HUES6 (cell line): ENCODE results near the gene RAB26.
"Not testable (repeated sequence)": the region's sequence is repeated elsewhere in the genome, so short reads cannot be mapped to it uniquely, and the experiment has no call there.

Experiments used
- H3K27ac ChIP-seq: 2 replicates; pipeline ENCODE4 v1.7.0; 2013; ENCODE audit warnings: low read depth, mild to moderate bottlenecking, low read length, inconsistent platforms
- H3K27me3 ChIP-seq: 2 replicates; pipeline ENCODE4 v1.6.1; 2013; ENCODE audit warnings: low read length; ENCODE audit not compliant: control insufficient read depth, insufficient read depth
- H3K36me3 ChIP-seq: 2 replicates; pipeline ENCODE4 v1.6.1; 2013; ENCODE audit warnings: low read length; ENCODE audit not compliant: control insufficient read depth, insufficient read depth
- H3K4me1 ChIP-seq: 2 replicates; pipeline ENCODE4 v1.6.1; 2013; ENCODE audit warnings: low read length; ENCODE audit not compliant: control insufficient read depth, insufficient read depth
- H3K4me3 ChIP-seq: 2 replicates; pipeline ENCODE4 v1.5.1; 2013; ENCODE audit warnings: low read depth, low read length
- H3K9ac ChIP-seq: one replicate; pipeline ENCODE4 v1.6.1; 2013; ENCODE audit warnings: mild to moderate bottlenecking, low read length
- H3K9me3 ChIP-seq: 2 replicates; pipeline ENCODE4 v1.6.1; 2013; ENCODE audit warnings: low read depth, low read length; ENCODE audit not compliant: control insufficient read depth, insufficient read depth

Gene RAB26, protein sequence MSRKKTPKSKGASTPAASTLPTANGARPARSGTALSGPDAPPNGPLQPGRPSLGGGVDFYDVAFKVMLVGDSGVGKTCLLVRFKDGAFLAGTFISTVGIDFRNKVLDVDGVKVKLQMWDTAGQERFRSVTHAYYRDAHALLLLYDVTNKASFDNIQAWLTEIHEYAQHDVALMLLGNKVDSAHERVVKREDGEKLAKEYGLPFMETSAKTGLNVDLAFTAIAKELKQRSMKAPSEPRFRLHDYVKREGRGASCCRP

DNA sequence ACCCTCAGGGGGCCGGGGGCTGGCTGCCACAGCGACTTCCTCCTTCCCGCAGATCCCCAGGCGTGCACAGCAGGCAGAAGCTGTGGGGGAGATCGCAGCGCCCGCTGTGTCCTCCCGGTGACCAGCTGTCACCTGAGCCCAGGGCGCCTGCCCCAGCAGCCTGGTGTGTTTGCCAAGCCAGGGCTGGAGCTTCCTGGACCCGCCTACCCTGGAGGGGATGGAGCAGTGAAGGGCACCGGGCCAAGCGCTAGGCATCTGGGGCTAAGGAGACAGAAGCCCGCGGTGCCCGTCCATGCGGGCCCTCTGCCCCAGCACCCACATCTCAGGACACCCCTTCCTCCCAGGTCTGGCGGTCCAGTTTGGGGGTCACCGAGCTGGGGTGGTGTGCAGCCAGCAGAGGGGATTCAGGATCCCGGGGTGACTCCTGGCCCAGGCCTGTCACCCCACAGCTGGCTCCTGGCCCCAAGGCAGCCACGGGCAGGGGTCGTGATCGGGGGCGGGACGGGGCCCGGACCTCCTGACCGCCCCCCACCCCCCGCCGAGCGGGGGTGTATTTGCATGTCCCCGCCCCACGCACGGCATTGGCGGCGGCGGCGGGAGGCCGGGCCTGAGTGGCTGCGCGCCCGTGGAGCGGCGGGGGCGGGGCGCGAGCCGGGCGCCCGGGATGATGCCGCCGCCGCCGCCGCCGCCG, at the start of gene RAB26:
Gene RAB26 (plus strand): TSS at position 645 of the 691 bp plus-strand sequence. CDS start 159 bp downstream, outside the sequence.
- H3K27ac ChIP-seq = no peak within 1 kb of the TSS
- no peaks in the 10 kb centered on the region for H3K9me3 ChIP-seq

GRCh38 chr16:2101581-2101980, 46.8 kb upstream of the RAB26 start:
- H3K4me3 ChIP-seq, H3K4me1 ChIP-seq, H3K27ac ChIP-seq, H3K27me3 ChIP-seq, H3K9me3 ChIP-seq, H3K9ac ChIP-seq: not testable (repeated sequence)
- peaks cover 50% of the 10 kb centered on the region for H3K36me3 ChIP-seq

More for the DNA sequence above, at the start of gene RAB26:
- peak within 1 kb of the TSS; percentile 77 for H3K9ac ChIP-seq
- H3K27me3 ChIP-seq = no peaks in the 10 kb centered on the region
- H3K36me3 ChIP-seq = peaks cover 19% of the 10 kb centered on the region
- peaks cover 37% of the 10 kb centered on the region for H3K4me1 ChIP-seq
- peak within 1 kb of the TSS; percentile 67 for H3K4me3 ChIP-seq

- H3K36me3 ChIP-seq = peaks cover 45% of the 10 kb centered on the region
- no peak overlapping the region for H3K4me3 ChIP-seq
- no peaks in the 10 kb centered on the region for H3K9me3 ChIP-seq
- no peaks in the 10 kb centered on the region for H3K27me3 ChIP-seq
- no peak overlapping the region for H3K27ac ChIP-seq
- no peaks in the 10 kb centered on the region for H3K4me1 ChIP-seq
- H3K9ac ChIP-seq = no peak overlapping the region
Observed at GRCh38 chr16:2102471-2102870, 46.0 kb upstream of the RAB26 start.

GRCh38 chr16:2104464-2104863, 44.0 kb upstream of the RAB26 start:
- not testable (repeated sequence) for H3K9me3 ChIP-seq, H3K9ac ChIP-seq, H3K27ac ChIP-seq, H3K27me3 ChIP-seq, H3K4me3 ChIP-seq, H3K4me1 ChIP-seq
- H3K36me3 ChIP-seq = peaks cover 53% of the 10 kb centered on the region

DNA sequence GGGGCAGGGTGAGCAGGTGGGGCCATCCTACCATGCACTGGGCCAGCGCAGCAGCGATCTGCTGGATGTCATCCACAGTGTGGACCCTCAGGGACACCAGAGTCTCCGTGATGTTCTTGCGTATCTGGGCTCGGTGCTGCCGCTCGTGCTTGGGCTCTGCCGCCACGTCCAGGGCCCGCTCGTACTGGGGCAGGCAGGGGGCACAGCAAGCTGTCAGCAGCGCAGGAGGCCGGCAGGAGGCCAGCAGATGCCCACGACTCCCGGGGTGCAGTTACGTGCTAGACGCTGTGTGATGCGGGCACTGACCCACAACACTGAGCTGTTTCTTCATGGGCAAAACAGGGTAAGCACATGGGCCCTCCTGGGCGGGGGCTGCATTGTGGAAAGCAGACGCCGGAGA, 43.1 kb upstream of the RAB26 start:
- not testable (repeated sequence) for H3K4me3 ChIP-seq, H3K27me3 ChIP-seq, H3K9me3 ChIP-seq, H3K27ac ChIP-seq, H3K9ac ChIP-seq, H3K4me1 ChIP-seq
- H3K36me3 ChIP-seq = peaks cover 49% of the 10 kb centered on the region

DNA sequence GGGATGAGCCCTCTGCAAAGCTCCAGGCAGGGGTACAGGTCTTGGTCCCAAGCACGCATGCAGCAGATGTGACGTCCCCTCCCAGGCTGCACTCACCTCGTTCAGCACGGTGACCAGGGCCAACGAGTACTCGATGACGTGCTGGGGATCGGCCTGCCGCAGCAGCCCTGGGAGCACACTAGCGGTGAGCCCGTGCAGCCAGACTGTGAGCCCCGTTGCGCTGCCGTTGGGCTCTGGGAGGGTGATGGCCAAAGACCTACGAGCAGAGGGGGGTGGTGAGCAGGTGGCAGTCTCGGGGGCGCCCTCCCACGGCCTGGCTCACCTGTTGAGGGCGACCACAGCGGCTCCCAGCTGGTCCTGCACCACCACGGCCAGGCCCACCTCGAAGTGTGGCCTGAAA, 42.7 kb upstream of the RAB26 start:
- H3K27ac ChIP-seq, H3K27me3 ChIP-seq, H3K4me1 ChIP-seq, H3K9ac ChIP-seq, H3K9me3 ChIP-seq, H3K4me3 ChIP-seq: not testable (repeated sequence)
- peaks cover 47% of the 10 kb centered on the region for H3K36me3 ChIP-seq

DNA sequence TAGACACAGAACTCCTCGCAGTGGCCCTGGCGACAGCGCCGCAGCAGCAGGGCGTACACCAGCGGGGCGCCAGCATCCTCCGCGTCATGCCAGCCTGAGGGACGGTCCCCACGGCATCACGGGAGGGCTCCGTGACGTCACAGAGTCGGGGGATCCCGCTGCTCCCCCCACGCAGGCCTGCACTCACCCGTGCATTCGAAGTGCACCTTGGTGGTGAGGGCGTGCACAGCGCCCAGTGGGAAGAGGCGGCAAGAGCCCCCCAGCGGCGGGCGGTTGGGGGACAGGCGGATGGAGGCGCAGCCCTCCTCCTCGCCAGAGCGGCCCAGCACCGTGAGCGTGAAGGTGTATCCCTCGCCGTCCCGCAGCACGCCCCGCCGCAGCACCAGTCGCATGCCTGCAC, 42.2 kb upstream of the RAB26 start:
- not testable (repeated sequence) for H3K9me3 ChIP-seq, H3K9ac ChIP-seq, H3K27ac ChIP-seq, H3K4me1 ChIP-seq, H3K4me3 ChIP-seq, H3K27me3 ChIP-seq
- peaks cover 50% of the 10 kb centered on the region for H3K36me3 ChIP-seq

DNA sequence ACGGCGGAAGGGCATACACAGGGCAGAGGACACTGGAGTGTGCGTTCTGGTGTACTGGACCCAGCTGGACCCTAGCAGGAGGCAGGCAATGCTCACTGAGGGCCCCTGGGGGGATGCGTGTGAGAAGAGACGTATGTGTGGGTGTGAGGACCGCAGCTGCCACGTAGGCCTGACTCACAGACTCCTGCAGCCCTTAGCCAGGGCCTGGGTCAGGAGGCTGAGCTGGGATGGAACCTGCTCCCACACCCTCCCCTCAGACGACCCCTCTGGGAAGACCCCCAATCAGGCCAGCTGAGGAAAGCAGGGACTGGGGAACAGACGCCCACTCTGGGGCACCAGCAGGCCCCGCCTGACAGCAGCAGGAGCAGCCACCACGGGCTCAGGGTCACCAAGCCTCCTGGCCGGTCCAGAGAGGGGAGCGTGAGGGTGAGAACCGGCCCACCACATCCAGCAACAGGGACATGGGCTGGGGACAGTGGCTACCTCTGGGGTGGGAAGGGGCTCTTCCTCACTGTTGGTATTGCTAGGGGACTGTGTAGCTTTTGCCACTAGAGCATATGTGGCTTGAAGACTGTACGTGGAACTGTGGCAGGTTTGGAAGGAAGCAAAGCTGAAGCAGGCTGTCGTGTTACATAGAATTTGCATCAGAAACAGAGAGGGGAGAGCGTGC, 41.2 kb upstream of the RAB26 start:
- not testable (repeated sequence) for H3K4me3 ChIP-seq, H3K27me3 ChIP-seq, H3K9ac ChIP-seq, H3K4me1 ChIP-seq, H3K9me3 ChIP-seq, H3K27ac ChIP-seq
- H3K36me3 ChIP-seq = peaks cover 45% of the 10 kb centered on the region

- H3K4me1 ChIP-seq, H3K4me3 ChIP-seq, H3K27me3 ChIP-seq, H3K9ac ChIP-seq, H3K9me3 ChIP-seq, H3K27ac ChIP-seq: not testable (repeated sequence)
- peaks cover 42% of the 10 kb centered on the region for H3K36me3 ChIP-seq
Observed at GRCh38 chr16:2107791-2108125, 40.7 kb upstream of the RAB26 start.

DNA sequence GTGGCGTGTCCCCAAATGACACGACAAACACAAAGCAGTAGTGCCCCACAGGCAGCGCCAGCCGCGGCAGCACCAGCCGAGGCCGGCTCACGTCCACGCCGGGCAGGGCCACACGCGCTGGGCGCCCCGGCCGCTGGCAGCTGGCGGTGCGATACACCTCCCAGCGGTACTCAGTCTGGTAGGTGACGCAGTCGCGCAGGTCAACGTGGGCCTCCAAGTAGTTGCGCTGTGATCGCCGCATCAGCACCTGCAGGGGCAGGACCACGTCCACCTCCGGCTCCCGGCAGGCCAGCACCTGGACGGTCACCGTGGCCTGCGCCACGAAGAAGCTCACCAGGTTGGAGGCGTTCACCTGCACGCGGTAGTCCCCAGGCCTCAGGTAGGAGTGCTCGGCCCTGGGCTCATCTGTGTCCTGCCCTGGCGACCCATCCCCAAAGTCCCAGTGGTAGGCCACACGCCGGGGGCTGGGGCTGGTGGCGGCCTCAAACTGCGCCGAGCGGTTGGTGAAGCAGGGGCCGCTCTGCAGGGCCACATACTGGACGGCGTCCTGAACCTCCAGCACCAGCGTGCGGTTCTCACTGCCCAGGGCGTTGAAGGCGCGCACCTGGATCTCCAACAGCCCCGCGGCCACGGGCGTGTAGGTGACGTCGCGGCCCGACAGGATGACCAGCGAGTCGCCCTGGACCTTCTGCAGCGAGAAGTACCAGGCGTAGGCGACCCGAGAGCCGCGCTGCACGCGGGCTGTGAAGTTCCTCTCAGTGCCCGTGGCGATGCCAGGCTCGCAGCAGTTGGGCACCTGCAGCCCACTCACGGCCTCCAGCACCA, 39.8 kb upstream of the RAB26 start:
- not testable (repeated sequence) for H3K9me3 ChIP-seq, H3K27ac ChIP-seq, H3K9ac ChIP-seq, H3K27me3 ChIP-seq, H3K4me1 ChIP-seq, H3K4me3 ChIP-seq
- H3K36me3 ChIP-seq = peaks cover 42% of the 10 kb centered on the region

GRCh38 chr16:2109271-2109580, 39.2 kb upstream of the RAB26 start:
- H3K36me3 ChIP-seq = peaks cover 43% of the 10 kb centered on the region

More at GRCh38 chr16:2109271-2109580, 39.2 kb upstream of the RAB26 start:
- not testable (repeated sequence) for H3K27ac ChIP-seq, H3K4me1 ChIP-seq, H3K4me3 ChIP-seq, H3K9me3 ChIP-seq, H3K9ac ChIP-seq, H3K27me3 ChIP-seq
